Measurements from ENCODE around the gene NPTX2.

NPTX2 gene

GRCh38 chr7:98657736-98658135 is 40.7 kb downstream of the NPTX2 start:
- no peak for DNase-seq
- no peak for TF ChIP-seq CTCF (IDR thresholded peaks at IDR 0.05; ENCODE audit: low read depth, low read length, missing control alignments)
- no peak overlapping the region for H3K27ac ChIP-seq
- no peaks in the 10 kb centered on the region for H3K27me3 ChIP-seq (replicated peaks)
- in situ Hi-C loops (cut with HindIII; ENCODE audit: low pct_ligation_motif_present, low sequenced_read_pairs), result no loop called here
- no peak overlapping the region for H3K4me3 ChIP-seq (ENCODE audit: low read depth, low read length)
- no peaks in the 10 kb centered on the region for H3K36me3 ChIP-seq (replicated peaks)

GRCh38 chr7:98659756-98660155 is 42.7 kb downstream of the NPTX2 start:
- no peak overlapping the region for H3K4me3 ChIP-seq (ENCODE audit: low read depth, low read length)
- H3K27ac ChIP-seq, result no peak overlapping the region
- in situ Hi-C loops (cut with HindIII; ENCODE audit: low pct_ligation_motif_present, low sequenced_read_pairs), result no loop called here
- DNase-seq, result no peak
- H3K27me3 ChIP-seq (replicated peaks), result no peaks in the 10 kb centered on the region
- H3K36me3 ChIP-seq (replicated peaks), result no peaks in the 10 kb centered on the region
- TF ChIP-seq CTCF (IDR thresholded peaks at IDR 0.05; ENCODE audit: low read depth, low read length, missing control alignments), result no peak

- in situ Hi-C loops (cut with HindIII; ENCODE audit: low pct_ligation_motif_present, low sequenced_read_pairs), result no loop called here
- no peak for TF ChIP-seq CTCF (IDR thresholded peaks at IDR 0.05; ENCODE audit: low read depth, low read length, missing control alignments)
- DNase-seq, result no peak
- H3K27me3 ChIP-seq (replicated peaks), result no peaks in the 10 kb centered on the region
- H3K36me3 ChIP-seq (replicated peaks), result no peaks in the 10 kb centered on the region
- no peak overlapping the region for H3K4me3 ChIP-seq (ENCODE audit: low read depth, low read length)
- no peak overlapping the region for H3K27ac ChIP-seq
Measured at GRCh38 chr7:98661607-98662006, 44.5 kb downstream of the NPTX2 start.

GRCh38 chr7:98662289-98662688 is 45.2 kb downstream of the NPTX2 start:
- no peak for DNase-seq
- Histone ChIP-seq H3K36me3 (replicated peaks) (no peaks in the 10 kb centered on the region), H3K27me3 (replicated peaks) (no peaks in the 10 kb centered on the region), H3K4me3 (ENCODE audit: low read depth, low read length) (no peak overlapping the region), H3K27ac (no peak overlapping the region)
- no peak for TF ChIP-seq CTCF (IDR thresholded peaks at IDR 0.05; ENCODE audit: low read depth, low read length, missing control alignments)
- in situ Hi-C loops (cut with HindIII; ENCODE audit: low pct_ligation_motif_present, low sequenced_read_pairs), result no loop called here

GRCh38 chr7:98664882-98665281 is 47.8 kb downstream of the NPTX2 start:
- Histone ChIP-seq H3K4me3 (ENCODE audit: low read depth, low read length) (no peak overlapping the region), H3K36me3 (replicated peaks) (no peaks in the 10 kb centered on the region), H3K27ac (no peak overlapping the region), H3K27me3 (replicated peaks) (no peaks in the 10 kb centered on the region)
- in situ Hi-C loops (cut with HindIII; ENCODE audit: low pct_ligation_motif_present, low sequenced_read_pairs), result no loop called here
- TF ChIP-seq CTCF (IDR thresholded peaks at IDR 0.05; ENCODE audit: low read depth, low read length, missing control alignments), result no peak
- no peak for DNase-seq

- no peak for TF ChIP-seq CTCF (IDR thresholded peaks at IDR 0.05; ENCODE audit: low read depth, low read length, missing control alignments)
- Histone ChIP-seq H3K27me3 (replicated peaks) (no peaks in the 10 kb centered on the region), H3K36me3 (replicated peaks) (no peaks in the 10 kb centered on the region), H3K27ac (no peak overlapping the region), H3K4me3 (ENCODE audit: low read depth, low read length) (no peak overlapping the region)
- in situ Hi-C loops (cut with HindIII; ENCODE audit: low pct_ligation_motif_present, low sequenced_read_pairs), result no loop called here
- no peak for DNase-seq
Measured at GRCh38 chr7:98668255-98668654, 51.2 kb downstream of the NPTX2 start.
